Hepatocyte (in vitro differentiated cells): Measurements from ENCODE around the gene CMIP. TPM values are rescaled to one million over a fixed set of nuclear protein-coding genes. Genes with fewer than 3 reads are reported as not detected.

Experiments used
- DNase-seq: peaks from one replicate; pipeline ENCODE4 v3.0.0-alpha.2; 2016; ENCODE audit warnings: low spot score
- H2AFZ ChIP-seq: fragments of 200-600 bp; sonication (generic); 2 replicates; pipeline ENCODE4 v1.6.0; 2016; ENCODE audit warnings: antibody characterized with exemption, mild to moderate bottlenecking
- H3K27ac ChIP-seq: fragments of 200-600 bp; sonication (generic); 2 replicates; pipeline ENCODE4 v1.5.1; 2016; ENCODE audit warnings: mild to moderate bottlenecking
- H3K27me3 ChIP-seq: fragments of 200-600 bp; sonication (generic); 2 replicates; pipeline ENCODE4 v1.6.1; 2016
- H3K36me3 ChIP-seq: fragments of 200-600 bp; sonication (generic); replicated peaks from 2 replicates; pipeline ENCODE4 v1.5.1; 2016; ENCODE audit warnings: low read depth; ENCODE audit not compliant: insufficient read depth
- H3K4me1 ChIP-seq: fragments of 200-600 bp; sonication (generic); 2 replicates; pipeline ENCODE4 v1.5.1; 2016; ENCODE audit warnings: mild to moderate bottlenecking, moderate library complexity; ENCODE audit not compliant: insufficient read depth
- H3K4me2 ChIP-seq: fragments of 200-600 bp; sonication (generic); 2 replicates; pipeline ENCODE4 v1.6.0; 2016
- H3K4me3 ChIP-seq: fragments of 200-600 bp; sonication (generic); 2 replicates; pipeline ENCODE4 v1.5.1; 2016; ENCODE audit warnings: mild to moderate bottlenecking
- H3K79me2 ChIP-seq: fragments of 200-600 bp; sonication (generic); 2 replicates; pipeline ENCODE4 v1.6.0; 2017; ENCODE audit warnings: mild to moderate bottlenecking
- H3K9me2 ChIP-seq: fragments of 200-600 bp; sonication (generic); replicated peaks from 2 replicates; pipeline ENCODE4 v1.6.0; 2017; ENCODE audit warnings: mild to moderate bottlenecking; ENCODE audit not compliant: insufficient read depth
- H3K9me3 ChIP-seq: fragments of 200-600 bp; sonication (generic); 2 replicates; pipeline ENCODE4 v1.5.1; 2016; ENCODE audit warnings: low read depth, mild to moderate bottlenecking
- H4K20me1 ChIP-seq: fragments of 200-600 bp; sonication (generic); 2 replicates; pipeline ENCODE4 v1.6.0; 2016; ENCODE audit warnings: mild to moderate bottlenecking; ENCODE audit not compliant: insufficient read depth, poor library complexity, severe bottlenecking
- CTCF ChIP-seq: fragments of 200-600 bp; sonication (generic); IDR thresholded peaks from 2 replicates; pipeline ENCODE4 v1.5.1; 2016; ENCODE audit warnings: antibody characterized with exemption, mild to moderate bottlenecking; ENCODE audit not compliant: poor library complexity
- EZH2 ChIP-seq: fragments of 200-600 bp; sonication (generic); IDR thresholded peaks from 2 replicates; pipeline ENCODE4 v1.6.1; 2016; ENCODE audit warnings: antibody characterized with exemption, mild to moderate bottlenecking, borderline replicate concordance
- EZH2phosphoT487 ChIP-seq: fragments of 200-600 bp; sonication (generic); IDR thresholded peaks from one replicate; pipeline ENCODE4 v1.6.1; 2018; ENCODE audit warnings: antibody characterized with exemption, mild to moderate bottlenecking, low read depth, moderate library complexity; ENCODE audit not compliant: unreplicated experiment, severe bottlenecking
- WGBS: methylation state at CpG from one replicate; pipeline ENCODE4 v1.1.6; 2016; ENCODE audit warnings: low lambda C conversion rate; ENCODE audit errors: missing lambda C conversion rate; 5-methylcytosine and 5-hydroxymethylcytosine counted together
- polyA plus RNA-seq: library from polyadenylated mRNA; unstranded; fragments of >200 nt; fragmentation: Nextera tagmentation; extraction: Ambion mirVana; gene quantifications from 2 replicates; pipeline ENCODE4 v1.2.1, GENCODE V29; 2016
- total RNA-seq: library from RNA; depleted of rRNA; stranded (reverse); fragments of >200 nt; gene quantifications from 2 replicates; pipeline ENCODE4 v1.2.3, GENCODE V29; 2014

The CMIP gene
- total and polyA plus RNA-seq, 2 experiments from 2014 or later, result 5.8 to 17.8 TPM

GRCh38 chr16:81431554-81432353 lies 12.9 kb upstream of the CMIP start:
- Histone ChIP-seq H3K4me3 (no peak overlapping the region), H3K79me2 (no peaks in the 10 kb centered on the region), H3K4me1 (no peaks in the 10 kb centered on the region), H3K9me2 (no peaks in the 10 kb centered on the region), H3K27me3 (no peaks in the 10 kb centered on the region), H4K20me1 (no peaks in the 10 kb centered on the region), H3K36me3 (no peaks in the 10 kb centered on the region), H3K27ac (no peak overlapping the region), H3K4me2 (no peak overlapping the region), H3K9me3 (no peaks in the 10 kb centered on the region), H2AFZ (no peak overlapping the region)
- DNase-seq, result no peak
- TF ChIP-seq EZH2phosphoT487, result no peak
- TF ChIP-seq EZH2, result no peak
- no peak for TF ChIP-seq CTCF
- 85% methylated on average over 23 of the region's 23 CpGs for whole genome bisulfite sequencing

- no peaks in the 10 kb centered on the region for H3K9me2 ChIP-seq
- H3K4me1 ChIP-seq, result no peaks in the 10 kb centered on the region
- H4K20me1 ChIP-seq, result no peaks in the 10 kb centered on the region
- H3K36me3 ChIP-seq, result no peaks in the 10 kb centered on the region
- no peaks in the 10 kb centered on the region for H3K79me2 ChIP-seq
- no peak overlapping the region for H3K4me3 ChIP-seq
- H3K27me3 ChIP-seq, result no peaks in the 10 kb centered on the region
- no peak for DNase-seq
- H3K4me2 ChIP-seq, result no peak overlapping the region
- TF ChIP-seq CTCF, result no peak
- TF ChIP-seq EZH2phosphoT487, result no peak
- no peak for TF ChIP-seq EZH2
- H2AFZ ChIP-seq, result no peak overlapping the region
- H3K9me3 ChIP-seq, result no peaks in the 10 kb centered on the region
- WGBS, result 70% methylated on average over 14 of the region's 14 CpGs
- H3K27ac ChIP-seq, result no peak overlapping the region
Observed at GRCh38 chr16:81432937-81433557, 11.6 kb upstream of the CMIP start.

- H3K27me3 ChIP-seq, result no peaks in the 10 kb centered on the region
- no peak overlapping the region for H2AFZ ChIP-seq
- no peaks in the 10 kb centered on the region for H3K9me3 ChIP-seq
- H3K9me2 ChIP-seq, result no peaks in the 10 kb centered on the region
- H3K4me3 ChIP-seq, result no peak overlapping the region
- H3K27ac ChIP-seq, result no peak overlapping the region
- no peak for DNase-seq
- H3K4me2 ChIP-seq, result no peak overlapping the region
- 56% methylated on average over 3 of the region's 3 CpGs for WGBS
- no peaks in the 10 kb centered on the region for H3K4me1 ChIP-seq
- no peaks in the 10 kb centered on the region for H3K79me2 ChIP-seq
- H3K36me3 ChIP-seq, result no peaks in the 10 kb centered on the region
- no peaks in the 10 kb centered on the region for H4K20me1 ChIP-seq
- no peak for TF ChIP-seq CTCF
- TF ChIP-seq EZH2, result no peak
Observed at GRCh38 chr16:81435103-81435502, 9.5 kb upstream of the CMIP start.
